H1 (cell line): ENCODE data around the gene SPOCK3. TPM values are rescaled to one million over a fixed set of nuclear protein-coding genes. Genes with fewer than 3 reads are reported as not detected.

Experiments
- CTCF ChIA-PET: fragments of 300-600 bp; sonication (Branson Sonifier 250); formaldehyde crosslinking; loops from one replicate; lab custom pipeline; 2021; ENCODE audit not compliant: partially characterized antibody; lab: Charles Lee
- POLR2A ChIA-PET: fragments of 300-600 bp; sonication (Branson Sonifier 250); formaldehyde crosslinking; loops from one replicate; lab custom pipeline; 2021; ENCODE audit warnings: inconsistent platforms; ENCODE audit not compliant: partially characterized antibody; lab: Charles Lee
- DNase-seq, 2 experiments: peaks; one replicate each; pipeline versions ENCODE4 v3.0.0 to v3.0.0-alpha.2; 2010 to 2022; ENCODE audit warnings: low spot score in 2 of 2, low read depth in 1 of 2, mixed read lengths in 1 of 2
- FAIRE-seq: peaks from 2 replicates; lab custom pipeline; 2011; peaks lifted over from hg19 to GRCh38; lab: Jason Lieb, UNC
- H2AFZ ChIP-seq: 2 replicates; pipeline ENCODE4 v1.8.1; 2012; ENCODE audit warnings: low read length, inconsistent platforms
- H2AK5ac ChIP-seq: 2 replicates; pipeline ENCODE4 v1.6.1; 2013; ENCODE audit warnings: low read depth, low read length
- H2BK120ac ChIP-seq: replicated peaks from 2 replicates; pipeline ENCODE3; 2013; ENCODE audit warnings: low read depth, low read length, inconsistent platforms
- H2BK12ac ChIP-seq: 2 replicates; pipeline ENCODE4 v1.6.1; 2013; ENCODE audit warnings: low read depth, low read length
- H2BK15ac ChIP-seq: 2 replicates; pipeline ENCODE4 v1.6.1; 2013; ENCODE audit warnings: low read length
- H2BK20ac ChIP-seq: 2 replicates; pipeline ENCODE4 v1.6.1; 2013; ENCODE audit warnings: low read length
- H2BK5ac ChIP-seq: 2 replicates; pipeline ENCODE4 v1.6.1; 2013; ENCODE audit warnings: low read depth, low read length
- H3K14ac ChIP-seq: 2 replicates; pipeline ENCODE4 v1.6.1; 2013; ENCODE audit warnings: inconsistent platforms; ENCODE audit not compliant: insufficient read length
- H3K18ac ChIP-seq: 2 replicates; pipeline ENCODE4 v1.6.1; 2013; ENCODE audit warnings: low read length; ENCODE audit errors: extremely low read depth
- H3K23ac ChIP-seq: 2 replicates; pipeline ENCODE4 v1.6.1; 2013; ENCODE audit warnings: inconsistent platforms; ENCODE audit not compliant: insufficient read length
- H3K23me2 ChIP-seq: 2 replicates; pipeline ENCODE4 v1.6.1; 2013; ENCODE audit warnings: low read depth, low read length
- H3K27ac ChIP-seq: 2 replicates; pipeline ENCODE4 v1.6.1; 2011; ENCODE audit warnings: low read depth, low read length, inconsistent platforms
- H3K27me3 ChIP-seq, 4 experiments: replicated peaks in 1 of 4; 1 replicate in 1 of 4; 2 replicates in 3 of 4; pipeline versions ENCODE4 v1.6.1 to v1.8.1; 2011 to 2013; ENCODE audit warnings: low read length in 3 of 4, mild to moderate bottlenecking in 3 of 4, inconsistent platforms in 2 of 4, mixed read lengths in 2 of 4, moderate library complexity in 1 of 4; ENCODE audit not compliant: control insufficient read depth in 3 of 4, insufficient read depth in 3 of 4; ENCODE audit errors: extremely low read depth in 1 of 4
- H3K36me3 ChIP-seq, 4 experiments: 2 replicates each; pipeline versions ENCODE4 v1.6.1 to v1.8.1; 2011 to 2013; ENCODE audit warnings: mild to moderate bottlenecking in 4 of 4, low read length in 3 of 4, moderate library complexity in 2 of 4, control low read depth in 1 of 4, inconsistent platforms in 1 of 4; ENCODE audit not compliant: insufficient read depth in 4 of 4, control insufficient read depth in 2 of 4
- H3K4ac ChIP-seq: replicated peaks from 2 replicates; pipeline ENCODE3; 2013; ENCODE audit warnings: low read length, low read depth, mixed read lengths, inconsistent platforms; ENCODE audit not compliant: insufficient read length
- H3K4me1 ChIP-seq, 4 experiments: replicated peaks in 1 of 4; 1 replicate in 1 of 4; 2 replicates in 3 of 4; pipeline versions ENCODE4 v1.6.1 to v1.8.1; 2011 to 2013; ENCODE audit warnings: low read length in 3 of 4, inconsistent platforms in 2 of 4, mixed read lengths in 1 of 4; ENCODE audit not compliant: insufficient read depth in 4 of 4, control insufficient read depth in 3 of 4
- H3K4me2 ChIP-seq, 2 experiments: 2 replicates each; pipeline versions ENCODE4 v1.6.1 to v1.8.1; 2011 to 2013; ENCODE audit warnings: low read depth in 2 of 2, low read length in 2 of 2, control low read depth in 1 of 2, inconsistent platforms in 1 of 2, mild to moderate bottlenecking in 1 of 2; ENCODE audit not compliant: insufficient read depth in 1 of 2
- H3K4me3 ChIP-seq, 4 experiments: fragments of 200-600, 300-600 bp in 1 of 4; sonication (generic), shearing (Covaris generic), sonication (Bioruptor Twin) in 1 of 4; 2 replicates each; pipeline versions ENCODE4 v1.5.1 to v1.8.1; 2011 to 2016; ENCODE audit warnings: low read length in 4 of 4, low read depth in 3 of 4, control low read depth in 2 of 4, inconsistent platforms in 2 of 4, mild to moderate bottlenecking in 2 of 4, mixed read lengths in 1 of 4, moderate library complexity in 1 of 4; ENCODE audit not compliant: insufficient read depth in 2 of 4; ENCODE audit errors: extremely low read depth in 1 of 4
- H3K56ac ChIP-seq: replicated peaks from 2 replicates; pipeline ENCODE3; 2013; ENCODE audit warnings: low read depth, mild to moderate bottlenecking, mixed read lengths, low read length, inconsistent platforms; ENCODE audit not compliant: insufficient read length
- H3K79me1 ChIP-seq: 2 replicates; pipeline ENCODE4 v1.6.1; 2013; ENCODE audit warnings: low read depth, low read length, control low read depth
- H3K79me2 ChIP-seq, 2 experiments: 2 replicates each; pipeline versions ENCODE4 v1.6.1 to v1.8.1; 2012 to 2013; ENCODE audit warnings: low read length in 2 of 2, mild to moderate bottlenecking in 2 of 2, inconsistent platforms in 1 of 2; ENCODE audit not compliant: insufficient read depth in 2 of 2, control insufficient read depth in 1 of 2
- H3K9ac ChIP-seq, 4 experiments: replicated peaks in 1 of 4; 1 replicate in 1 of 4; 2 replicates in 3 of 4; pipeline versions ENCODE4 v1.6.1 to v1.8.1; 2011 to 2013; ENCODE audit warnings: low read depth in 3 of 4, low read length in 3 of 4, control low read depth in 2 of 4, mild to moderate bottlenecking in 2 of 4, moderate library complexity in 2 of 4, inconsistent platforms in 1 of 4; ENCODE audit errors: extremely low read depth in 1 of 4
- H3K9me3 ChIP-seq, 2 experiments: 2 replicates each; pipeline versions ENCODE4 v1.6.1 to v1.8.1; 2012 to 2013; ENCODE audit warnings: mild to moderate bottlenecking in 2 of 2, moderate library complexity in 2 of 2, control low read depth in 1 of 2, inconsistent platforms in 1 of 2, low read depth in 1 of 2, low read length in 1 of 2, mixed read lengths in 1 of 2; ENCODE audit not compliant: insufficient read depth in 2 of 2
- H4K20me1 ChIP-seq, 2 experiments: replicated peaks in 1 of 2; 2 replicates each; pipeline versions ENCODE3 to v1.8.1; 2011 to 2013; ENCODE audit warnings: inconsistent platforms in 2 of 2, low read length in 2 of 2, mild to moderate bottlenecking in 1 of 2; ENCODE audit not compliant: insufficient read depth in 2 of 2, control insufficient read depth in 1 of 2
- H4K5ac ChIP-seq: 2 replicates; pipeline ENCODE4 v1.6.1; 2013; ENCODE audit warnings: low read length, low read depth, mixed read lengths, inconsistent platforms; ENCODE audit not compliant: insufficient read length
- H4K8ac ChIP-seq: 2 replicates; pipeline ENCODE4 v1.8.0; 2013; ENCODE audit warnings: mild to moderate bottlenecking, moderate library complexity, low read length, inconsistent platforms; ENCODE audit not compliant: insufficient read depth; ENCODE audit errors: extremely low read depth
- H4K91ac ChIP-seq: replicated peaks from 2 replicates; pipeline ENCODE3; 2013; ENCODE audit warnings: low read length, mixed read lengths, inconsistent platforms; ENCODE audit not compliant: insufficient read length
- KDM4A ChIP-seq: IDR thresholded peaks from one replicate; pipeline ENCODE4 v1.7.1; 2012; ENCODE audit warnings: low read depth, mild to moderate bottlenecking, moderate library complexity, low read length, inconsistent platforms; ENCODE audit not compliant: severe bottlenecking
- MAX ChIP-seq: IDR thresholded peaks from 2 replicates; pipeline ENCODE4 v1.6.1; 2012; ENCODE audit warnings: inconsistent platforms
- RBBP5 ChIP-seq: IDR thresholded peaks from 2 replicates; pipeline ENCODE4 v1.7.1; 2012; ENCODE audit warnings: low read depth, mild to moderate bottlenecking, inconsistent platforms, low read length, moderate library complexity, borderline replicate concordance
- SIRT6 ChIP-seq: IDR thresholded peaks from one replicate; pipeline ENCODE4 v1.7.1; 2012; ENCODE audit warnings: low read length, inconsistent platforms
- TAF1 ChIP-seq: IDR thresholded peaks from 2 replicates; pipeline ENCODE4 v1.6.1; 2011; ENCODE audit warnings: mild to moderate bottlenecking, low read depth, low read length
- WGBS, 2 experiments: shearing (Covaris generic) in 1 of 2; methylation state at CpG; one replicate each; pipeline versions ENCODE4 v1.1.6 to v1.1.7; 2013 to 2015; ENCODE audit warnings: low lambda C conversion rate in 2 of 2, mixed read lengths in 2 of 2, inconsistent platforms in 1 of 2, low coverage in 1 of 2, missing lambda C conversion rate in 1 of 2; ENCODE audit not compliant: insufficient replicate concordance in 2 of 2, insufficient coverage in 1 of 2, insufficient read length in 1 of 2; ENCODE audit errors: extremely low coverage in 1 of 2, missing lambda C conversion rate in 1 of 2; 5-methylcytosine and 5-hydroxymethylcytosine counted together
- polyA plus RNA-seq, 7 experiments: library from polyadenylated mRNA; depleted of rRNA in 3 of 7; stranded (reverse) in 5 of 7; unstranded in 2 of 7; fragments of >200 nt in 5 of 7; fragments of 200-250 nt in 2 of 7; gene quantifications; 1 replicate in 5 of 7; 2 replicates in 1 of 7; 4 replicates in 1 of 7; pipeline versions ENCODE4 v1.2.1 to v1.2.3, GENCODE V29; 2011 to 2013; ENCODE audit warnings: missing spikeins in 2 of 7, mixed read lengths in 2 of 7
- total RNA-seq: library from RNA; stranded (reverse); fragmentation: NEBNext Ultra II Directional; extraction: Animal tissue kit (Norgen Biotek cat#: 25700); gene quantifications from 2 replicates; pipeline ENCODE4 v1.2.1, GENCODE V29; 2021

SPOCK3 gene
- total and polyA plus RNA-seq, 2 of the 8 experiments (the other 6 are each of a cell fraction or from before 2014, with no cell fraction given): 0.14 to 0.60 TPM

GRCh38 chr4:167031534-167032156 lies 202.6 kb downstream of the SPOCK3 start:
- FAIRE-seq (no peak), DNase-seq (no peak)
- Histone ChIP-seq H3K9ac (no peak overlapping the region), H3K9me3 (no peaks in the 10 kb centered on the region), H2BK15ac (no peak overlapping the region), H2BK120ac (no peak overlapping the region), H3K56ac (no peak overlapping the region), H2BK5ac (no peak overlapping the region), H2AK5ac (no peak overlapping the region), H4K20me1 (no peaks in the 10 kb centered on the region), H3K79me2 (no peaks in the 10 kb centered on the region), H3K4ac (no peak overlapping the region), H2AFZ (no peak overlapping the region), H3K4me3 (no peak overlapping the region), H4K5ac (no peak overlapping the region), H3K23ac (no peak overlapping the region), H2BK12ac (no peak overlapping the region), H4K91ac (no peak overlapping the region), H2BK20ac (no peak overlapping the region), H3K18ac (no peak overlapping the region), H3K27ac (no peak overlapping the region), H3K4me2 (no peak overlapping the region), H3K36me3 (no peaks in the 10 kb centered on the region), H3K23me2 (no peaks in the 10 kb centered on the region), H3K79me1 (no peaks in the 10 kb centered on the region), H3K14ac (no peak overlapping the region), H4K8ac (no peak overlapping the region), H3K4me1 (no peaks in the 10 kb centered on the region), H3K27me3 (no peaks in the 10 kb centered on the region)
- TF ChIP-seq SIRT6: no peak
- no peak for TF ChIP-seq RBBP5
- TF ChIP-seq MAX: no peak
- no peak for TF ChIP-seq TAF1
- TF ChIP-seq KDM4A: no peak
- CTCF ChIA-PET: interaction anchor here (1.1 to 1.9 kb wide), 2 partner anchors 10 to 31 kb away, joined by 3 to 6 read pairs; no protein-coding TSS in a partner anchor
- 64% methylated on average over 3 of the region's 3 CpGs; no CpG with 5 or more reads in 1 of the 2 experiments for WGBS, 2 experiments
- POLR2A ChIA-PET: no interaction called here
